HG02885 (cell line): ENCODE measurements around the gene WDR45.

Experiments
- ATAC-seq: cut with Tn5 transposase; IDR thresholded peaks from one replicate; pipeline ENCODE4 v1.9.1; 2021; ENCODE audit warnings: mild to moderate bottlenecking; ENCODE audit not compliant: unreplicated experiment, poor library complexity

The WDR45 gene

DNA sequence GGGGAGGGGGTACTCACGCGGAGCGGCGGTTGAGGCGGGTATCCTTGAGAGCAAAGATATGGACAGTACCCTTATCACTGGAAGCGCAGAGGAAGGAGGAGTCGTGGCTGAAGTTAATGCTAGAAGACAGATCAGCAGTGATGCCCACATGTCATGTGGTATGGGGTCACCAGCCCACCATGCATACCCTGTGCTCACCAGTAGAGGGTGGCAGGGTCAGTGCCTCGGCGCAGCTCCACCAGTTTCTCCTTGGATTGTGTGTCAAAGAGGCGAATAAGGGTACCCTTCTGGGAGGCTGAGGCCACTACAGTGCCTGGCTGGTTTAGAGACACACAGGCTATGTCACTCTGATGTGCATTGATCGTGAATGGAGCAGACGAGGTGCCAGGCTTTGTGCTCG is 4.3 kb downstream of the WDR45 start:
- ATAC-seq, result no peak

DNA sequence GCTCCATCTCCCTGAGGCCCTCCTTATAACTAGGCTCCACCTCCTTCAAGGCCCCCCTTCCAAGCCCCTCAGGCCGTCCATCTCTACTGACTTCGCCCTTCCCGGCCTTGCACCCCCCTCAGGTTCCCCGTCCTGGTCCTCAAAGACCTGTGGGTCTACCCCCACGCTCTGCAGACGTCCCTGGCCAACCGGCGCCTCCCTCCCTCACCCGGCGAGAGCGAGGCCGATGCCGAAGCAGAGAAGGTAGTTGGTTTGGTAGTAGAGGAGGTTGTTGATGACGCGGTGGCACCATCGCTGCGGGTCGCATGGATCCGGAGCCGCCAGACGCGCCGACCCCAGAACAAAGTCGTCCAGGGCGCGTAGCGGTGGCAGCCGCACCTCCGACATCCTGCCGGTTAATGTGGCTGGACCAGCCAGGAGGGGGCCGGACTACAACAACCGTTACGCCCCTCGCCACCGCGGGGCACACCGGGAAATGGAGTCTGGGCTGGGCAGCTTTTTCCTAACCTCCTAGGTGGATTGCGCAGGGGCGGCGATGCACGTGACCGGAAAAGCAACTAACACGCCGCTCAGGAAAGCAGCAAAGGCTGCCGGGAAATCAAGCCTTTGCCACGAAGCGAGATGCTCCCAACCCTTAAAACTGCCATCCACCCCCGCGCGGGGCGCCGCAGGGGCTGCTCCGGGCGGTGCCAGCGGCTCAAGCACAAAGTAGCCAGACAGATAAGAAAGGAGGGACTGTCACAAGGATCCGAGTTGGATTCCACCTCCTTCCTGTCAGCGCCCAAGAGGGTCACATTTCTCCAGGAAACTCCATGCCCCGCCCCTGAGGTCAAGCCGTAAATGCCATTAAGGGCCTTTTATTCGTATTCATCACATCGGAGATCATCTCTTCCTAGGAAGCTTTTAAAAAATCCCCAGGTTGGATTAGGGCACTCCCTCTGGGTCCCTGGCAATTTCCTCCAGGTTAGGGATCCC is 5.8 kb downstream of the WDR45 start, which contains the start of gene PRAF2:
Gene PRAF2, minus strand, starts transcription at position 402 of the 975 bp plus-strand sequence. Its CDS starts 15 bp downstream, at position 387.
- peak; percentile 92 for ATAC-seq

DNA sequence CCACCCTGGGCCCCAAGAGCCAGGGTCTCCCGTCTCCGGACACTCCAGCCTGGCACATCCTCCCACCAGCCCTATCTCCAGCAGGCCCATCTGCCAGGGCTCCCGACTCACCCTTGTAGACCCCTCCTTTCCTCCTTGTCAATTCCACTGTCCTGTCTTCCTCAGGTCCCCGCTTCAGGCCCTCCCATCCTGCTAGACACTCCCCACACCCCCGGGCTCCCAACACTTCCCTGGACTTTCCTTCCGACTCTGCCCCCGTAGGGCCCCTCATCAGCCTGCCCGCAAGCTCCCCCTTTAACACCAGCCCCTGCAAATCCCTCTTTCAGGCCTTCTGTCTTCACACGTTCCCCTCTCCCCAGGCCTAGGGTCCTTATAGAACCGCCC is 7.0 kb downstream of the WDR45 start:
- no peak for ATAC-seq

DNA sequence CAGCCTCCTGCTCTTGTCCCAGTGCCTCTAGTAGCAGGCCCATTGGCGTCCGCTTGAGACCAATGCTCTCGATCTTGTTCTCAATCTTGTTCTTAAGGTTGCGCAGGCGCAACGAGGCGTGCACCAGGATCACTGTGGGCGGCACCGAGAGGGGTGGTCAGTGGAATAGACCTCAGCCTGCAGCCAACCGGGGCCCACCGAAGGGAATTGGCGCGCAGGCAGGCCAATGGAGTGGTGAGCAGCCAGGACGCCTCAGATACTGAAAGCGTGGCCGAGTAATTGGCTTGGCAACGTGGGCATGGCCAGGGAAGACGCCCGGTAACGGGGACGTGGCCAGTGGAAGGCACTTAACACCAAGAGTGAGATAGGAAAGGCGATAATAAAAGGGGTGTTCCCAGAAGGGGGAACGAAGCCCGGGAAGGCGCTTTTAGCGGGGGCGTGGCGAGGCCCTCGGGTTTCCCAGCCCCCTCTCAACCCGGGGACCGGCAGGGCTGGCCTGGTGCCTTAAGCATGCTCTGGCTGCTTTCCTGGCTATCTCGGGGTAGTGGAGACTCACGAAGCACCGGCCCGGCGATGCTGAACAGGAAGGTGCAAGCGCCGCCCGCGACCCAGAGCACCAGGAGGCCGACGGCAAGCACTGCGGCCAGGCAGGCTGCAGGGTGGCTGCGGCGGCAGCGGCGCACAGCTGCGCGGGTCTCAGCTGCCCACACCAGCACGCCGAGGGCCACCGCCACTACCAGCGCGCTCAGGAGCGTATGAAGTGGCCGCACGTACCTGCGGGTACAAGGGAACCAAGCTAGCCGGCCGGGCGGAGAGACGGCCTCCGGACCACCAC is 7.6 kb downstream of the WDR45 start:
- ATAC-seq, result no peak

DNA sequence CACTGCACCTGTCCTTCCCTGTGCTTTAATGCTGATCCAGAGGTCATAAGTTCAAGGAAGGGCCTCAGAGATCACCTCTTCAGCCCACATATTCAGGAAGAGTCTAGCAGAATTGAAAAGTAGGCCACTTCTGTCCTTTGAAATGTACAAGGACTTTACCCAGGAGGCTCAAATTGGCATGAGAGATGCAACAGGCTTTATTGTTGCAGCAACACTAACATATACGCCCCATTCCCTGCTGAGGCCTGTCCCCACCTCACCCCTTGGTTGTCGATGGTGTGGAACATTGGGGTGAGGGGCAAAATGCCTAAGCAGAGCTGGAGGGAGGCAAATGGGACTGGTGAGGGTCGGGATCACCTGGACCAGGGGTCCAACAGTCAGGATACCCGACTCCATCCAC is 8.7 kb downstream of the WDR45 start:
- no peak for ATAC-seq

DNA sequence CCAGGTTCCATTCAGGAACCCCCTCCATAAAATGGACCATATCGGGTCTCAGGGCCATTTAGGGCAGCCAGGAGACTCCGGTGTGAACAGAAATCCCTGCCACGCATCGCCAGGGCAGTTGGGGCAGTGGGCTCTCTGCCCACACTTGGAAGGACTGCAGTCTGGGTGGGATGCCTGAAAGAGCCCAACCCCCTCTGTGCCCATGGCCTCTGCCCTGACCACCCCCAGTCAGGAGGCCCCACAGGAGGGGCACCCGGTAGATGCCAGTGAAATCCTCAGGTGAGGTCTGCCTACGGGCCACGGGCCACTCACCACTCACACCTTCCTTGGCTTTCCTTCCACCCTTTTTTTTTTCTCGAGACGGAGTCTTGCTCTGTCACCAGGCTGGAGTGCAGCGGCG is 10.6 kb downstream of the WDR45 start:
- no peak for ATAC-seq

DNA sequence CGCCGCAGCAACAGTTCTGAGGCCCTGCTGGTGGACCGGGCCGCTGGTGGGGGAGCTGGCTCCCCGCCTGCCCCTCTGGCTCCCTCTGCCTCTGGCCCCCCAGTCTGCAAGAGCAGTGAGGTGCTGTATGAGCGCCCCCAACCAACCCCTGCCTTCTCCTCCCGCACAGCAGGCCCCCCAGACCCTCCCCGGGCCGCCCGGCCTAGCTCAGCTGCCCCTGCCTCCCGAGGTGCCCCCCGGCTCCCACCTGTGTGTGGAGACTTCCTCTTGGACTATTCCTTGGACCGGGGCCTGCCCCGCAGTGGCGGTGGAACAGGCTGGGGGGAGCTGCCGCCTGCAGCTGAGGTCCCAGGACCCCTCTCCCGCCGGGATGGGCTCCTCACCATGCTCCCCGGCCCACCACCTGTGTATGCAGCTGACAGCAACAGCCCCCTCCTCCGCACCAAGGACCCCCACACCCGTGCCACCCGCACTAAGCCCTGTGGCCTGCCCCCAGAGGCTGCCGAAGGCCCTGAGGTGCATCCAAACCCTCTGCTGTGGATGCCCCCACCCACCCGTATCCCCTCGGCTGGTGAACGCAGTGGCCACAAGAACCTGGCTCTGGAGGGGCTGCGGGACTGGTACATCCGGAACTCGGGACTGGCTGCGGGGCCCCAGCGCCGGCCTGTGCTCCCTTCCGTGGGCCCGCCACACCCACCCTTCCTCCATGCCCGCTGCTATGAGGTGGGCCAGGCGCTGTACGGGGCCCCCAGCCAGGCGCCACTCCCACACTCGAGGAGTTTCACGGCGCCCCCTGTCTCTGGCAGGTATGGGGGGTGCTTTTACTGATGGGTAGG is 12.2 kb downstream of the WDR45 start:
- ATAC-seq, result no peak

DNA sequence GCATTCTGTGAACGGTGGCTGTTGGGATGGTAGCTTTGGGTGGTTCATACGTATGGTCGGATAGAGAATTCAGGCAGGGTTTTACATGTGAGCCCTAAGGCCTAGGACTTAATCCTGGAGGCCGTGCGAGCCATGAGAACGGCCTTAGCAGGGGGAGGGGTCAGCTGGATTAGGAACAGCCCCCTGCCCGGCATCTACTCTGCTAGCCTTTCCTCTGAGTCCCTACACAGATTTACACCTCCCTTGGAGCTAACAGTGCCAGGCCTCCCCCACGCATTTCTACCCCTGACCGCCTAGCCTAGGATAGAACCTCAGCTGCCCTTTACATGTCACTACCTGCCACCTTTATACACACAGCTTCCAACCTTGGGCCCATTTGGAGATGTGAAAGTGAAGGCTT is 13.0 kb downstream of the WDR45 start:
- no peak for ATAC-seq

DNA sequence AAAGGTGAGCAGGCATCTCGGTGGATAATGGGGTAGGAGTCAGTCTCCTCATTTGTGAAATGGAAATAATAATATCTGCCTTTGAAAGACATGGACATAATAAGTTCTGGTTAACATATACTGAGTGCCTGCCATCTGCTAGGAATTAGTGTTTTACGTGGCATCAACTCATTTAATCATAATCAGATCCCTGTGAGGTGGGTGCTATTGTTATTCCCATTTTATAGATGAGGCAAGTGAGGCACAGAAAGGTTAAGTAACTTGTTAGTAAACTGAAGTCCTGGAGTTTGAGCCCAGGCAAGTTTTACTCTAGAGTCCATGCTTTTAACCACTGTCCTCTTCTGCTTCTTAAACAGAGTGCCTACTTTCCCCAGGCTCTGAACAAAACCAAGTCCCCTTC is 13.4 kb downstream of the WDR45 start:
- ATAC-seq, result no peak

DNA sequence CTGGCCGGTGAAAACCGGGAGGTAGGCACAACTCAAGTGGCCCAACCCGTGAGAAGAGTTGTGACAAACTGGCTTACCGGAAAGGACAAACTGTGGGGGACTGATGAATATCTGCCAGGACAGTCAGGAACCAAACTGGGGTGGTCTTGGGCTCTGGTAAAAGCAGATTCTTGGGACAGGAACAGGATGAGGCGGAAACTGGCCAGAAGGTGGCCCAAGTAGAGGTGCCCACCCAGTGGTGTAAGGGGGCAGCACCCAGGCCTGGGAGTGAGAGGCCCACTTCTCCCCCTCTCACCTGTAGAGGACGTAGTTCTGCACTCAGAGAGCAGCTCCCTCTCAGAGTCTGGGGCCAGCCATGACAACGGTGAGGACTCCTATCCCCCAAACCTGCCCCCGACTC is 15.0 kb downstream of the WDR45 start:
- no peak for ATAC-seq

DNA sequence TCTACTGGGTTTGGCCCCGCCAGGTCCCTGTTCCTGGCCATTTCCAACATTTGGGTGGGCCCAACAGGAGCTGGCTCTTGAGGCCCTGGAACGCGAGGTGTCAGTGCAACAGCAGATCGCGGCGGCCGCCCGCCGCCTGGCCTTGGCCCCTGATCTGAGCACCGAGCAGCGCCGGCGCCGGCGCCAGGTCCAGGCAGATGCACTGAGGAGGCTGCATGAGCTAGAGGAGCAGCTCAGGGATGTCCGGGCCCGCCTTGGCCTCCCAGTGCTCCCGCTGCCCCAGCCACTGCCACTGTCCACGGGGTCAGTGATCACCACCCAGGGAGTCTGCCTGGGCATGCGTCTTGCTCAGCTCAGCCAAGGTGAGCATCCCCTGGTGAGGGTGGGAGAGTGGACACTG is 15.4 kb downstream of the WDR45 start:
- no peak for ATAC-seq

DNA sequence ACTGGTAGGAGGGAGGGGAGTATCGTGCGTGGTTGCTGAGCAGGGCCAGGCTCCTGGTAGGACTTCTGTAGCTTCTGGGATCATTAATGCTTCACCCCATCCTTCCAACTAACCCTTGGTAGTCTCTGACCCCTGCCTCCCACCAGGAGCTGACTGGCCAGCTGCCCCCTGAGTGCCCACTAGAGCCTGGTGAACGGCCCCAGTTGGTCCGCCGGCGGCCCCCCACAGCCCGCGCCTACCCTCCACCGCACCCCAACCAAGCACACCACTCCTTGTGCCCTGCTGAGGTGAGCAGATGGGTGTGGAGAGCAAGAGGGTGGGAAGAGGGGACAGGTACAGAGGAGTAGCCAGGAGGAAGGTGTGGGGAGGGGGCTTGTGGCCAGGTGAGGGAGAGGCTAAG is 16.0 kb downstream of the WDR45 start:
- no peak for ATAC-seq

DNA sequence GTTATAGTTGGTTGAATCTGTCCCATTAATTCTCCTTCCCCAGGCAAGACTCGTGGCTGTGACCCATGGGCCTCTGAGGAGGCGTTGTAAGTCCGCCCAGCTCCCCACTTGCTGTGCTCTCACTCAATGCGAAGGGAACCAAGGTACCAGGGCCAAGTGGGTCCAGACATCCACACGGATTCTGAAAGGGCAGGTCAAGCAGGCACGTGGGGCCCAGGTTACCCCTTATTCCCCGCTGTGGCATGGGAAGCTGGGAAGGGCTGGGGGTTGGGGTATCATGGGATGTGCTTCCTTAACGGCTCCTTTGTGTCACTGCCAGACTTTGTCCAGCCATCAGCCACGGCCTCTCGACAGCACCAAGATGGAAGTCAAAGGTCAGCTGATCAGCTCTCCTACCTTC is 17.8 kb downstream of the WDR45 start:
- ATAC-seq, result no peak

DNA sequence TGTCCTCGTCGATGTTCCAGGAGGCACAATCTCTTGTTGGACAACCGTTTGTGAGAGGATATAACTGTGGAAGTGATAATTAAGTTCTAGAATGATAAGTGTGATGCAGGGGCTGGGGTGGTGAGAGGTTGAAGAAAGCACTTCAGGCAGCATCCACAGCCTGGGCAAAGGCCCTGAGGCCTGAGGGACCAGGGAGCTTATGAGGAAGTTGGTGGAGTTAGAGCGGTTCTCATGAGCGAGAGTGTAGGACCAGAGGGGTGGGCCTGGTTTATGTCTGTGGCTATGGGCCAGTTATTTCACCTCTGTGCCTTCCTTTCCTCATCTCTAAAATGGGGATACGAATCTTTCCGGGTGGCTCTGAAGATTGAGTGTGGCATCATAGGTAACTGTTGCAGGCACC is 18.2 kb downstream of the WDR45 start:
- ATAC-seq, result no peak

DNA sequence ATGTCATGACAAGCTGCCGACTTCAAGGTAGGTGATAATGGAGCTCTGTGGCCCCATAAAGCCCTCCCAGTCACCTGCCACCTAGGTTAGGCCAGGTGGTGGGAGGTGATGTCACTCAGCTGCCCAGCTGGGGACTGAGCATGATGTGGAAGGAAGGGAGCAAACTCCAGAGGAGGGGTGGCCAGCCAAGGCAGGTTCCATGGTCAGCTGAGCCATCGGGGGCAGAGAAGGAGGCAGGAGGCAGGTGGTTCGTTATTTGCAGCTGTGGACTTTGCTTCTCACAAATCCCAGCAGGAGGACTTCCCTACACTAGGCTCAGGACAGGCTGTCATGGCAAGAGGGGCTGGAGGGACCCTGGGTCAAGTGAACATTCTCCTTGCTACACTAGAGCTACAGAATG is 18.8 kb downstream of the WDR45 start:
- no peak for ATAC-seq

DNA sequence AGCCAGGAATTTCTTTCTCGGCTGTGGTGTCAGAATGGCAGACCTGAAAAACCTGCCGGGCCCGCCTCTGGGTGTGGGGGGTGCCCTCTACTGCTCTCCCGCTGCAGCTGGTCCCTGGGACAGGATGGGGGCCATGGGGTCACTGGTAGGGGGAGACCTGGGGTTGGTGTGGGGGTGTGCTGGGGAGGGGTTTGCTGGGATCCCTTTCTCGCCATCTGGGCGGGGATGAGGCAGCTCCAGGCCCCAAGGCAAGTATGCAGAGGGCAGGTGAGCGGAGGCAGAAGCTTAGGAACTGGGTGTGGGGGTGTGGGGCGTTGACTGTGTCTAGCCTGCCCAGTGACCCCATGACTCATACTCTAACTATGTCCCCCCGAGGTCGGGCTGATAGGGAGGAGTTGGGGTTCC is 20.0 kb downstream of the WDR45 start:
- no peak for ATAC-seq

DNA sequence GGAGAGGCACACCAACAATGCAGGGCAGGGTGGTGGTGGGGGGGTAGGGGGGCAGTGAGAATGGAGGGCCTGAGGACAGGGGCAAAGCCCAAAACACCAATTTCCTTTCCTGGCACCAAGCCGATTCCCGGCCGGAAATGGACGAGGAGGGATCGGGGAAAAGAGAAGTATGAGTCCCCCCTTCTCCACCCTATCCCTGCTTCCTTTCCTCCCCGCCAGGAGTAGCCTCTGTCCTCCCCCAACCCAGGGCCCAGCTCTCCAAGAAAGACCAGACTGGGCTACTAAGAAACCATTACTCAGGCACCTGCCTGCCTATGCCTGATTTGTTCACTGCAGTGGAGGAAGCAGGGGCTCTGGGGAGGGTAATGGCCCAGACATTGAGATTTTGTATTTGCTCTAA is 20.5 kb downstream of the WDR45 start:
- no peak for ATAC-seq

DNA sequence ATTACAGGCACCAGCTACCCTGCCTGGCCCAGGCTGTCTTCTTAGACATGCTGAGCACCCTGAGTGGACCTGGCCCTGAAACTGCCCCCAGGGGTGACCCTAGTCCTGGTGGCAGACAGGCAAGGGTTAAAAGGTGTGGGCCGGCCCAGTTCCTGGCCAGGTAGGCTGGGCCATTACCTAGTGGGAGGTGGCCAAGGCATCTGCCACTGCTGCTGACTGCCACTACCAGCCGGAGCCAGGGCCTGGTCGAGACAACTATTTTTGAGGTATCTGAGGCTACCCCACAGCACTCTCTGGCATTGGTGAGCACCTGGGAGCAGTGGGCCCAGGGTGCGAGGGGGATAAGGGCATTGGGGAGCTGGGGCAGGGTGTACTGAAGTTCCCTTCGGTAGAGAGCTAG is 20.9 kb downstream of the WDR45 start, which contains the start of gene CCDC120:
Gene CCDC120, plus strand, starts transcription at position 206 of the 400 bp plus-strand sequence. CDS start 3,043 bp downstream, outside the sequence.
- ATAC-seq, result no peak

DNA sequence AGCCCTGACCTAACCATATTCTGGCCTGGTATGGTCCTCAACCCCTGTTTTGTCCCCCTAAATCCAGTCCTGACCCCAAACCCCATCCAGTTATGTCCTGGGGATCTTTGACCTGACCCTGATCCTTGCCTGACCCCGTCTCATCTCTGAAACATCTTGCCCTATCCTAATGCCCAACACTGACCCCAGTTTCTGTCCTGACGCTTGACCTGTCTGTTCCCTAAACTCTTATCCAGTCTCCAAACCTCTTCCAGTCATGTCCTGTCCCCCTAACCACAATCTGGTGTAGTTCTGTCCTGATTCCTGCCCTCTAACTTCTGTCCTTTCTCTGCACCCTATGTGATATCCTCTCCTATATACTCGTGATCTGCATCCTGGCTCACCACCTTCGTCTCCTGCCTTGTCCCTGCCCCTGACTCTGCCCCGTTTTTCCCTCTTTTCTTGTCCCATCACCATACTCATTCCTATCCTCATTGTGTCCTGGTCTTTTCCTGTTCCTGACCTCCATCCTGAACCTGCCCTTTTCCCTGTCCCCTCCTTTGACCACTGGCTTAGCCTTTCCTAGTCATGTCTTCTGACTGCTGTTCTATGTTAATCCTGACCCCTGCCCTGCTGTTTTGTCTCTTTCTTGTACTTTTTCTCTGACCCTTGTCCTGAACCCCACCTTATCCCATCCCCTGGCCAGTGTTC is 25.5 kb downstream of the WDR45 start:
- ATAC-seq, result no peak
